ENCODE data around the gene TMEM270.
"Not testable (repeated sequence)": the region's sequence is repeated elsewhere in the genome, so short reads cannot be mapped to it uniquely, and the experiment has no call there.

The TMEM270 gene

GRCh38 chr7:73832806-73833205 lies 28.2 kb upstream of the TMEM270 start:
- Histone ChIP-seq H3F3A (ENCODE audit: insufficient read depth, low read length) (no peaks in the 10 kb centered on the region), H3K4me1 (ENCODE audit: insufficient read depth, low read length, severe bottlenecking) (no peaks in the 10 kb centered on the region), H3K9me2 (ENCODE audit: low read depth, low read length) (no peaks in the 10 kb centered on the region), H3K36me3 (ENCODE audit: insufficient read depth, low read length) (no peaks in the 10 kb centered on the region), H3K9ac (ENCODE audit: low read length) (no peak overlapping the region), H3K27ac (ENCODE audit: low read depth, low read length, poor library complexity, severe bottlenecking) (no peak overlapping the region), H4K20me1 (ENCODE audit: insufficient read depth, low read length) (no peaks in the 10 kb centered on the region), H3K27me3 (ENCODE audit: insufficient read depth, low read length) (no peaks in the 10 kb centered on the region; the same call in 1 of the 2 replicates), H3K4me2 (ENCODE audit: low read length) (no peak overlapping the region), H3K79me2 (ENCODE audit: insufficient read depth, low read length) (no peaks in the 10 kb centered on the region), H3K9me3 (ENCODE audit: low read length) (no peaks in the 10 kb centered on the region), H2AFZ (ENCODE audit: low read length) (no peak overlapping the region), H3K4me3 (ENCODE audit: low read depth, low read length, poor library complexity, severe bottlenecking) (no peak overlapping the region)
- TF ChIP-seq EZH2 (IDR thresholded peaks at IDR 0.05; ENCODE audit: borderline replicate concordance, low read length), result no peak
- no peak for TF ChIP-seq CTCF (IDR thresholded peaks at IDR 0.05; ENCODE audit: low read length)

- Histone ChIP-seq H3K27me3 (ENCODE audit: insufficient read depth, low read length) (no peaks in the 10 kb centered on the region; the same call in 1 of the 2 replicates), H3K4me3 (ENCODE audit: low read depth, low read length, poor library complexity, severe bottlenecking) (no peak overlapping the region), H3K4me2 (ENCODE audit: low read length) (no peak overlapping the region), H3F3A (ENCODE audit: insufficient read depth, low read length) (no peaks in the 10 kb centered on the region), H2AFZ (ENCODE audit: low read length) (no peak overlapping the region), H4K20me1 (ENCODE audit: insufficient read depth, low read length) (no peaks in the 10 kb centered on the region), H3K79me2 (ENCODE audit: insufficient read depth, low read length) (no peaks in the 10 kb centered on the region), H3K36me3 (ENCODE audit: insufficient read depth, low read length) (no peaks in the 10 kb centered on the region), H3K4me1 (ENCODE audit: insufficient read depth, low read length, severe bottlenecking) (no peaks in the 10 kb centered on the region), H3K9me2 (ENCODE audit: low read depth, low read length) (no peaks in the 10 kb centered on the region), H3K9ac (ENCODE audit: low read length) (no peak overlapping the region), H3K9me3 (ENCODE audit: low read length) (no peaks in the 10 kb centered on the region), H3K27ac (ENCODE audit: low read depth, low read length, poor library complexity, severe bottlenecking) (no peak overlapping the region)
- TF ChIP-seq EZH2 (IDR thresholded peaks at IDR 0.05; ENCODE audit: borderline replicate concordance, low read length), result no peak
- no peak for TF ChIP-seq CTCF (IDR thresholded peaks at IDR 0.05; ENCODE audit: low read length)
Measured at GRCh38 chr7:73833251-73833919, 27.6 kb upstream of the TMEM270 start.

- Histone ChIP-seq H3K9me2 (ENCODE audit: low read depth, low read length) (no peaks in the 10 kb centered on the region), H3K27me3 (ENCODE audit: insufficient read depth, low read length) (no peaks in the 10 kb centered on the region; the same call in 1 of the 2 replicates), H3K79me2 (ENCODE audit: insufficient read depth, low read length) (no peaks in the 10 kb centered on the region), H3K9ac (ENCODE audit: low read length) (no peak overlapping the region), H3K9me3 (ENCODE audit: low read length) (no peaks in the 10 kb centered on the region), H3F3A (ENCODE audit: insufficient read depth, low read length) (no peaks in the 10 kb centered on the region), H3K36me3 (ENCODE audit: insufficient read depth, low read length) (no peaks in the 10 kb centered on the region), H3K4me3 (ENCODE audit: low read depth, low read length, poor library complexity, severe bottlenecking) (no peak overlapping the region), H4K20me1 (ENCODE audit: insufficient read depth, low read length) (no peaks in the 10 kb centered on the region), H2AFZ (ENCODE audit: low read length) (no peak overlapping the region), H3K27ac (ENCODE audit: low read depth, low read length, poor library complexity, severe bottlenecking) (no peak overlapping the region), H3K4me2 (ENCODE audit: low read length) (no peak overlapping the region), H3K4me1 (ENCODE audit: insufficient read depth, low read length, severe bottlenecking) (no peaks in the 10 kb centered on the region)
- TF ChIP-seq EZH2 (IDR thresholded peaks at IDR 0.05; ENCODE audit: borderline replicate concordance, low read length), result no peak
- TF ChIP-seq CTCF (IDR thresholded peaks at IDR 0.05; ENCODE audit: low read length), result no peak
Measured at GRCh38 chr7:73834626-73835191, 26.2 kb upstream of the TMEM270 start.

GRCh38 chr7:73837167-73837566 lies 23.8 kb upstream of the TMEM270 start:
- H3F3A ChIP-seq (ENCODE audit: insufficient read depth, low read length); H3K79me2 ChIP-seq (ENCODE audit: insufficient read depth, low read length); H3K4me2 ChIP-seq (ENCODE audit: low read length); H2AFZ ChIP-seq (ENCODE audit: low read length); H3K27ac ChIP-seq (ENCODE audit: low read depth, low read length, poor library complexity, severe bottlenecking); H3K36me3 ChIP-seq (ENCODE audit: insufficient read depth, low read length); H3K9ac ChIP-seq (ENCODE audit: low read length); H3K9me3 ChIP-seq (ENCODE audit: low read length); H3K4me3 ChIP-seq (ENCODE audit: low read depth, low read length, poor library complexity, severe bottlenecking); H3K27me3 ChIP-seq (ENCODE audit: insufficient read depth, low read length); H3K9me2 ChIP-seq (ENCODE audit: low read depth, low read length); H4K20me1 ChIP-seq (ENCODE audit: insufficient read depth, low read length); H3K4me1 ChIP-seq (ENCODE audit: insufficient read depth, low read length, severe bottlenecking): not testable (repeated sequence)
